Measurements from ENCODE around the gene MET. TPM values are rescaled to one million over a fixed set of nuclear protein-coding genes. Genes with fewer than 3 reads are reported as not detected.

The MET gene
- total RNA-seq, 1 experiment from 2014 or later = 200 TPM

DNA sequence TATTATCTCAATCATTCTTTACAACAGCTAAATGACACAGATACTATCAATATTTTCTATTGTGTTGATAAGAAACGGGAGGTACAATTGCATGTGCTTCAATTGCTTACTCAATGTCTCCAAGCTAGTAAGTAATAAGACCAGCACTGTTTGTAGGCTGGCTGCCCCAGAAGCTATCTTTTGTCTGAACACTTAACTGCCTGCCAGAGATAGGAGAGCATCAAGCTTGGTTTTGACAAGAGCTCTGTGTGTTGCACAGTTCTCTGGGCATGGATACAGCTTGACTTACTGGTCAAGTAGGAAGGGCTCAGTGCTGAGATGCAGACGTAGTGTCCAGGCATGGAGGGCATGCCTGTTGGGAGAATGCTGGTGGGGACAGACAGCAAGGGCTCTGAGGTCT, 164.1 kb downstream of the MET start (continued):
- TF ChIP-seq, protein P1, sequence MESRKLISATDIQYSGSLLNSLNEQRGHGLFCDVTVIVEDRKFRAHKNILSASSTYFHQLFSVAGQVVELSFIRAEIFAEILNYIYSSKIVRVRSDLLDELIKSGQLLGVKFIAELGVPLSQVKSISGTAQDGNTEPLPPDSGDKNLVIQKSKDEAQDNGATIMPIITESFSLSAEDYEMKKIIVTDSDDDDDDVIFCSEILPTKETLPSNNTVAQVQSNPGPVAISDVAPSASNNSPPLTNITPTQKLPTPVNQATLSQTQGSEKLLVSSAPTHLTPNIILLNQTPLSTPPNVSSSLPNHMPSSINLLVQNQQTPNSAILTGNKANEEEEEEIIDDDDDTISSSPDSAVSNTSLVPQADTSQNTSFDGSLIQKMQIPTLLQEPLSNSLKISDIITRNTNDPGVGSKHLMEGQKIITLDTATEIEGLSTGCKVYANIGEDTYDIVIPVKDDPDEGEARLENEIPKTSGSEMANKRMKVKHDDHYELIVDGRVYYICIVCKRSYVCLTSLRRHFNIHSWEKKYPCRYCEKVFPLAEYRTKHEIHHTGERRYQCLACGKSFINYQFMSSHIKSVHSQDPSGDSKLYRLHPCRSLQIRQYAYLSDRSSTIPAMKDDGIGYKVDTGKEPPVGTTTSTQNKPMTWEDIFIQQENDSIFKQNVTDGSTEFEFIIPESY (IDR thresholded peaks at IDR 0.05; ENCODE audit: extremely low read depth, insufficient replicate concordance, low read length) = no peak
- TF ChIP-seq EZH2phosphoT487 (IDR thresholded peaks at IDR 0.05; ENCODE audit: borderline replicate concordance) = no peak
- TF ChIP-seq, protein P2, sequence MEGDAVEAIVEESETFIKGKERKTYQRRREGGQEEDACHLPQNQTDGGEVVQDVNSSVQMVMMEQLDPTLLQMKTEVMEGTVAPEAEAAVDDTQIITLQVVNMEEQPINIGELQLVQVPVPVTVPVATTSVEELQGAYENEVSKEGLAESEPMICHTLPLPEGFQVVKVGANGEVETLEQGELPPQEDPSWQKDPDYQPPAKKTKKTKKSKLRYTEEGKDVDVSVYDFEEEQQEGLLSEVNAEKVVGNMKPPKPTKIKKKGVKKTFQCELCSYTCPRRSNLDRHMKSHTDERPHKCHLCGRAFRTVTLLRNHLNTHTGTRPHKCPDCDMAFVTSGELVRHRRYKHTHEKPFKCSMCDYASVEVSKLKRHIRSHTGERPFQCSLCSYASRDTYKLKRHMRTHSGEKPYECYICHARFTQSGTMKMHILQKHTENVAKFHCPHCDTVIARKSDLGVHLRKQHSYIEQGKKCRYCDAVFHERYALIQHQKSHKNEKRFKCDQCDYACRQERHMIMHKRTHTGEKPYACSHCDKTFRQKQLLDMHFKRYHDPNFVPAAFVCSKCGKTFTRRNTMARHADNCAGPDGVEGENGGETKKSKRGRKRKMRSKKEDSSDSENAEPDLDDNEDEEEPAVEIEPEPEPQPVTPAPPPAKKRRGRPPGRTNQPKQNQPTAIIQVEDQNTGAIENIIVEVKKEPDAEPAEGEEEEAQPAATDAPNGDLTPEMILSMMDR (IDR thresholded peaks at IDR 0.05 in 2 of 3, conservative IDR thresholded peaks at IDR 0.05 in 1 of 3; ENCODE audit: borderline replicate concordance in 1 of 3, insufficient read depth in 1 of 3, low read depth in 2 of 3, low read length in 2 of 3) = no peak
- TF ChIP-seq CBX3 (IDR thresholded peaks at IDR 0.05; ENCODE audit: low read depth) = no peak
- TF ChIP-seq SP1 (IDR thresholded peaks at IDR 0.05; ENCODE audit: low read depth) = no peak
- TF ChIP-seq ZNF274 (IDR thresholded peaks at IDR 0.05; ENCODE audit: low read depth, low read length) = no peak
- TF ChIP-seq EGR1 (IDR thresholded peaks at IDR 0.05; ENCODE audit: low read depth) = no peak

DNA sequence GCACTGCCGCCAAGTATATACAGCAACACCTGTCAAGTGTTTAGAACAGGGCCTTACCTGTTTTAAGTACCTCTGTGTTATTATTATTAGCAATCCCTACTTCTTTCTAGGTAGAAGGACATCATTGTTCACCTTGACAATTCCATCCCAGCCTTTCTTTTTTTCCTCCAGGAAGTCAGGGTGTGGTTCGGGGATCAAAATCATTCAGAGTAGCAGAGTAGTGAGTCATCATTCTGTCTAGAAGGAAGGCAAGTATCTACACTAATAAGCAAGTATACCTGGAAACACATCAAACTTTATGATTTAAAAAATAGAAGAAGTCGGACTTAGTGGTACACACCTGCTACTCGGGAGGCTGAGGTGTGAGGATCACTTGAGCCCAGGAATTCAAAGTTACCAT, 164.9 kb downstream of the MET start:
- BruUV-seq (replicated peaks) = no TSS peak
- ChIA-PET POLR2A (no interaction called here), RAD21 (ENCODE audit: low non-redundant PET in 1 of 2, low total read pairs in 2 of 2, uncharacterized antibody in 2 of 2, unreplicated experiment in 2 of 2) (no interaction called here), CTCF (no interaction called here)
- no peaks in the 10 kb centered on the region for H3K9me3 ChIP-seq (ENCODE audit: control insufficient read depth in 1 of 2, insufficient read depth in 1 of 2, low read depth in 1 of 2, low read length in 2 of 2)
- H3K27ac ChIP-seq (ENCODE audit: low read depth, low read length) = no peak overlapping the region
- no peaks in the 10 kb centered on the region for H4K20me1 ChIP-seq (ENCODE audit: insufficient read depth)
- no peaks in the 10 kb centered on the region for H3K9me2 ChIP-seq (ENCODE audit: insufficient read depth)
- no peak overlapping the region for H3K4me3 ChIP-seq (replicated peaks in 1 of 2; ENCODE audit: low read depth in 1 of 2, low read length in 2 of 2)
- H3K9ac ChIP-seq (ENCODE audit: low read length) = no peak overlapping the region
- no peaks in the 10 kb centered on the region for H3K36me3 ChIP-seq (ENCODE audit: control insufficient read depth in 1 of 2, insufficient read depth in 2 of 2, low read length in 2 of 2)
- peak; percentile 84 for ATAC-seq
- intact Hi-C loops (cut with micrococcal nuclease) = no loop called here
- H3K27me3 ChIP-seq (ENCODE audit: insufficient read depth, low read length) = no peaks in the 10 kb centered on the region
- H3K4me2 ChIP-seq (ENCODE audit: low read length) = peak overlapping the region; percentile 57
- H3K79me2 ChIP-seq (ENCODE audit: insufficient read depth, low read length) = no peaks in the 10 kb centered on the region
- DNase-seq (ENCODE audit: low read depth, low spot score) = peak; percentile 54
- H2AFZ ChIP-seq (ENCODE audit: low read depth, low read length, poor library complexity, severe bottlenecking) = peak overlapping the region; percentile 25
- H3K4me1 ChIP-seq (ENCODE audit: control insufficient read depth in 1 of 2, insufficient read depth in 2 of 2, low read length in 2 of 2) = peaks cover 10 to 31% of the 10 kb centered on the region in 2 experiments
- TF ChIP-seq, protein P2 (IDR thresholded peaks at IDR 0.05 in 2 of 3, conservative IDR thresholded peaks at IDR 0.05 in 1 of 3; ENCODE audit: borderline replicate concordance in 1 of 3, insufficient read depth in 1 of 3, low read depth in 2 of 3, low read length in 2 of 3) = no peak
- TF ChIP-seq POLR2AphosphoS5 (IDR thresholded peaks at IDR 0.05; ENCODE audit: low read depth, low read length) (no peak), EZH2 (IDR thresholded peaks at IDR 0.05) (no peak), TCF7L2 (IDR thresholded peaks at IDR 0.05; ENCODE audit: borderline replicate concordance, extremely low read depth, insufficient read depth, insufficient read length) (no peak), JUND (IDR thresholded peaks at IDR 0.05) (peak; percentile 73), ELF1 (IDR thresholded peaks at IDR 0.05; ENCODE audit: borderline replicate concordance, low read depth) (no peak), SRF (IDR thresholded peaks at IDR 0.05; ENCODE audit: low read depth) (no peak), FOSL1 (IDR thresholded peaks at IDR 0.05; ENCODE audit: low read depth) (peak; percentile 80), SP1 (IDR thresholded peaks at IDR 0.05; ENCODE audit: low read depth) (peak; percentile 62), EGR1 (IDR thresholded peaks at IDR 0.05; ENCODE audit: low read depth) (no peak)
- TF ChIP-seq, protein P3, sequence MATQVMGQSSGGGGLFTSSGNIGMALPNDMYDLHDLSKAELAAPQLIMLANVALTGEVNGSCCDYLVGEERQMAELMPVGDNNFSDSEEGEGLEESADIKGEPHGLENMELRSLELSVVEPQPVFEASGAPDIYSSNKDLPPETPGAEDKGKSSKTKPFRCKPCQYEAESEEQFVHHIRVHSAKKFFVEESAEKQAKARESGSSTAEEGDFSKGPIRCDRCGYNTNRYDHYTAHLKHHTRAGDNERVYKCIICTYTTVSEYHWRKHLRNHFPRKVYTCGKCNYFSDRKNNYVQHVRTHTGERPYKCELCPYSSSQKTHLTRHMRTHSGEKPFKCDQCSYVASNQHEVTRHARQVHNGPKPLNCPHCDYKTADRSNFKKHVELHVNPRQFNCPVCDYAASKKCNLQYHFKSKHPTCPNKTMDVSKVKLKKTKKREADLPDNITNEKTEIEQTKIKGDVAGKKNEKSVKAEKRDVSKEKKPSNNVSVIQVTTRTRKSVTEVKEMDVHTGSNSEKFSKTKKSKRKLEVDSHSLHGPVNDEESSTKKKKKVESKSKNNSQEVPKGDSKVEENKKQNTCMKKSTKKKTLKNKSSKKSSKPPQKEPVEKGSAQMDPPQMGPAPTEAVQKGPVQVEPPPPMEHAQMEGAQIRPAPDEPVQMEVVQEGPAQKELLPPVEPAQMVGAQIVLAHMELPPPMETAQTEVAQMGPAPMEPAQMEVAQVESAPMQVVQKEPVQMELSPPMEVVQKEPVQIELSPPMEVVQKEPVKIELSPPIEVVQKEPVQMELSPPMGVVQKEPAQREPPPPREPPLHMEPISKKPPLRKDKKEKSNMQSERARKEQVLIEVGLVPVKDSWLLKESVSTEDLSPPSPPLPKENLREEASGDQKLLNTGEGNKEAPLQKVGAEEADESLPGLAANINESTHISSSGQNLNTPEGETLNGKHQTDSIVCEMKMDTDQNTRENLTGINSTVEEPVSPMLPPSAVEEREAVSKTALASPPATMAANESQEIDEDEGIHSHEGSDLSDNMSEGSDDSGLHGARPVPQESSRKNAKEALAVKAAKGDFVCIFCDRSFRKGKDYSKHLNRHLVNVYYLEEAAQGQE (IDR thresholded peaks at IDR 0.05; ENCODE audit: low read depth) = no peak

Data from HCT116 (cell line).